DOHH2 (cell line): ENCODE data around the gene DNAH7.

Experiments
- CTCF ChIP-seq: fragments of 200-600 bp; sonication (generic); IDR thresholded peaks from one replicate; pipeline ENCODE4 v1.5.1; 2014; ENCODE audit warnings: antibody characterized with exemption, mild to moderate bottlenecking, low read depth, low read length; ENCODE audit not compliant: poor library complexity, severe bottlenecking
- EZH2phosphoT487 ChIP-seq: fragments of 200-600 bp; sonication (generic); IDR thresholded peaks from 2 replicates; pipeline ENCODE4 v1.6.1; 2017; ENCODE audit warnings: borderline replicate concordance, mild to moderate bottlenecking, antibody characterized with exemption, low read length, moderate library complexity, mixed read lengths

- TF ChIP-seq EZH2phosphoT487 = no peak
- no peak for TF ChIP-seq CTCF
Observed at GRCh38 chr2:195722075-195722474, 346.6 kb downstream of the DNAH7 start.
